HG03175 (cell line): ENCODE results near the gene CEP68.
A peak's percentile ranks its signal among the peaks of the same experiment; 100 is the strongest.
"Not testable (repeated sequence)": the region's sequence is repeated elsewhere in the genome, so short reads cannot be mapped to it uniquely, and the experiment has no call there.

ENCODE experiments used
- ATAC-seq: cut with Tn5 transposase; IDR thresholded peaks from one replicate; pipeline ENCODE4 v1.9.1; 2021; ENCODE audit warnings: mild to moderate bottlenecking, moderate library complexity; ENCODE audit not compliant: unreplicated experiment

Gene CEP68

DNA sequence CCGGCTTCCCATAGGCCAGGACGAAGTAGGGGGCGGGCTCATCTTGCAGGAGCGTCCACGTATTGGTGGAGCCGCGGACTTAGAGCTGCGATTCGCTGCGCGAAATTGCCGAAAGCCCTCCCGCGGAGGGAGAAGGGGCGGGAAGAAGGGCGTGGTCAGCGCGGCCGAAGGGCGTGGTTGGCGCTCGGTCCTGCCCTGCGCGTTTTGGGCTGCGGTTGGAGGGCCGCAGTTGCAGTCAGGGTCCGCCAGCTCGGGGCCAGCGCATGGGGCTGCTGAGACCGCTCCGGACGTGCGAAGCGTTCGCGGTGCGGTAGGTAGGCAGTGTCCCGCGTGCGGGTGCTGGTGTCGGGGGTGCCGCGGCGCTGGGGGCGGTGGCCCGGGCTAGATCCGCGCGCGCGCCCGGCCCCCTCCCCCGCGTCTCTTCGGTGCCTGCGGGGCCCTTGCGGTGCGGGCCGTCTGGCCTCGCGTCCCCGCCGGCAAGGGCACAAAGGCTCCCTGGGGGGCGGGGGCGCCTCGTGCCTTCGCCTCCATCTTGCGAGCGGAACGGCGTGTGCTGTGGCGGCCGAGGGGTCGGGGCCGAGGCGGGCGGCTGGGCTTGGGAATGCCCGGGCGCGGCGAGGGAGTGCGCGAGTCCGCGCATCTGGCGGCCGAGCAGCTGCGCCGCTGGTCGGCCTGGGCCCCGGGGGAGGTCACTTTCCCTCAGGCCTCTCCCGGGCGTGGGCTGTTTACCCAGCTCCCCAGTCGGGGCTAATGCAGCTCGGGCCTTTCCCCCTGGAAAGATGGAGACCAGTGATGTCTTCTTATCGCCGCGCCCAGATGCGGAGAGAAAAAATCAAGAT, at the start of gene CEP68:
Gene CEP68 (plus strand): TSS at position 202 of the 839 bp plus-strand sequence. CDS start 13,029 bp downstream, outside the sequence.
- peak; percentile 89 for ATAC-seq

GRCh38 chr2:65013776-65014175, 42.4 kb upstream of the CEP68 start:
- ATAC-seq = no peak

DNA sequence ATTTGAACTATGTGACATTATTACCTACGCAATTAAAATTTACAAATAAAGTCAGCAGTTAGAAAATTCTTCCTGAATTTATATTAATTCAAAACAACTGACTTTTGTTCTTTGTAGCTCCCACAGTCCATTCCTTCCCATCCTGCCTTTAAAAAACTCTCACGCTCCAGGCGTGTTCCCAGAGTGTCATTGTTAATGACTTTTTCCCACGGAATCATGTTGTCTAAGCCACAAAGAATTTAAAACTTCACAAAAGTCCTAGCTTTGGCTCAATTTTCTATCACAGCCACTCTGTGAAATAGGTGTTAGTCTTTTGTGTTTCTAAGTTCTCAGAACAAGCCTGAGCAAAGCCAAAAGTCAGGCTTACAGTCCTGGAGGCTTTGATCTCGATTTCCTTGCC, 40.5 kb upstream of the CEP68 start:
- ATAC-seq = no peak

GRCh38 chr2:65016789-65017188, 39.4 kb upstream of the CEP68 start:
- peak; percentile 59 for ATAC-seq

DNA sequence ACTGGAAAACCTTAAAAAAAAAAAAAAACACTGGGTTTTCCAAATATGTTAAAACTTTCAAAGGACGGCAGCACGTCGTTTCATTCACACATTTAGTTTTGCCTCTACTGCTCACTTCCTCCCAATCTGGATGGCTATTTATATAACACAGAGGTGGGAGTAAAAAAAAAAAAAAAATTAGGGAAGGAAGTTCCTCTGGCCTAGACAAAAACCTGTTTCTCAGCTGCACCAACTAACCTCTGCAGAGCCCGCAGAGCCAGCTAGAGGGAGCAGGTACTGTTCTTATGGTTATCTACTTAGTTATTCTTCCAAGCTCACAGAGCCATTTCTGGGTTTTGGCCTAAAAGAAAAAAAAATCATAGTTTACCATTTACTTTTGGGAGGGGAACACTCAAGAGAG, 38.9 kb upstream of the CEP68 start:
- ATAC-seq = no peak

GRCh38 chr2:65018141-65018582, 38.1 kb upstream of the CEP68 start:
- ATAC-seq = no peak

GRCh38 chr2:65019010-65019409, 37.2 kb upstream of the CEP68 start:
- ATAC-seq = no peak

- ATAC-seq = no peak
Observed at GRCh38 chr2:65019675-65020195, 36.5 kb upstream of the CEP68 start.

GRCh38 chr2:65020251-65020650, 36.0 kb upstream of the CEP68 start:
- not testable (repeated sequence) for ATAC-seq

- ATAC-seq = no peak
Observed at GRCh38 chr2:65020943-65021528, 35.2 kb upstream of the CEP68 start.

DNA sequence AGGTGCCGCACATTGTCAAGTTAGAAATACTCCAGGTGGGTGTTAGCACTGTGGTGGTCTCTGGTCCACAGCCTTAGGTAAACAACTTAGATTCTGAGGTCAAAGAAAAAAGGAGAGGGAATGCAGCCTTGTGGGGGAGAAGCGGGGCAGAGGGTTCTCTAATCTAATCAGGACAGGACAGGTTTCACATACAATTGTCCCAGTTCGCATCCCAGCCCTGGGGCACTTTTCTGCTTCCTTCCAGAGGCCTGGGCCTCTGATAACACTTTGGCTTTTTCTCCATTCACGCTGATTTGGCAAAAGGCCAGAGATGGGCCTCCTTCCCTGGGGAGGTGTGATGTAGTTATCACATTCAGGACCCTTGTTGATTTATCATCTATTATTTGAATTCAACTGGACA, 34.5 kb upstream of the CEP68 start:
- no peak for ATAC-seq

GRCh38 chr2:65022189-65022588, 34.0 kb upstream of the CEP68 start:
- ATAC-seq = no peak

GRCh38 chr2:65023742-65024141, 32.5 kb upstream of the CEP68 start:
- ATAC-seq = no peak

GRCh38 chr2:65024149-65024829, 31.9 kb upstream of the CEP68 start:
- no peak for ATAC-seq

DNA sequence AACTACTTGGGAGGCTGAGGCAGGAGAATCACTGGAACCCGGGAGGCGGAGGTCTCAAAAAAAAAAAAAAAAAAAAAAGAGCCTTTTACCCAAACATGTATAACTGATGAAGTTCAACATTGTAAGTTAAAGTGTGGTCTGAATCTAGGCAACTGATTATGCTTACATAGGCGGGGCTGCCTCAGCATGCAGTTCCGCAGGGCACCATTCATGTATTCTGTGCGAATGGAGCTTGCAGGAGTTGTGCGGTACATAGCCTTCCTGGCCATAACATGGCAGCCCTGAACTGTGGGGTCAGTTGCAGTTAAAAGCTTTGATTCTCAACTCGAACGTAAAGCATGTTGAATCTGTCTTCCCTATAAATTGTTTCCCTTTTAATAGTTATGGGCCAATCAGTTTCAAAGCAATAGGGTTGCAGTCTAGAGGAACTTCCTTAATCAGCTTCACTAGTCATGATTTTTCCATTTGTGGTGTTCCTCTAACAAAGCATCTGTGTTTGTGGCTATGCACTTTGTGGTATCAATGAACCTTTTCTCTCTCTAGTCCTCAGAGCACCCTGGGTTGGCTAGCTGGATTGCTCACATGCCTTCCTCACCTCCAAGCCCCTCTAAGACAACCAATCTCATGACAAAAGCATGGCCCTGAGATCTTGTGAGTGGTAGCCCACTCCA, 30.6 kb upstream of the CEP68 start:
- no peak for ATAC-seq

- ATAC-seq = no peak
Observed at GRCh38 chr2:65026154-65026553, 30.1 kb upstream of the CEP68 start.

- no peak for ATAC-seq
Observed at GRCh38 chr2:65026704-65027464, 29.3 kb upstream of the CEP68 start.

- ATAC-seq = no peak
Observed at GRCh38 chr2:65027616-65028244, 28.5 kb upstream of the CEP68 start.

DNA sequence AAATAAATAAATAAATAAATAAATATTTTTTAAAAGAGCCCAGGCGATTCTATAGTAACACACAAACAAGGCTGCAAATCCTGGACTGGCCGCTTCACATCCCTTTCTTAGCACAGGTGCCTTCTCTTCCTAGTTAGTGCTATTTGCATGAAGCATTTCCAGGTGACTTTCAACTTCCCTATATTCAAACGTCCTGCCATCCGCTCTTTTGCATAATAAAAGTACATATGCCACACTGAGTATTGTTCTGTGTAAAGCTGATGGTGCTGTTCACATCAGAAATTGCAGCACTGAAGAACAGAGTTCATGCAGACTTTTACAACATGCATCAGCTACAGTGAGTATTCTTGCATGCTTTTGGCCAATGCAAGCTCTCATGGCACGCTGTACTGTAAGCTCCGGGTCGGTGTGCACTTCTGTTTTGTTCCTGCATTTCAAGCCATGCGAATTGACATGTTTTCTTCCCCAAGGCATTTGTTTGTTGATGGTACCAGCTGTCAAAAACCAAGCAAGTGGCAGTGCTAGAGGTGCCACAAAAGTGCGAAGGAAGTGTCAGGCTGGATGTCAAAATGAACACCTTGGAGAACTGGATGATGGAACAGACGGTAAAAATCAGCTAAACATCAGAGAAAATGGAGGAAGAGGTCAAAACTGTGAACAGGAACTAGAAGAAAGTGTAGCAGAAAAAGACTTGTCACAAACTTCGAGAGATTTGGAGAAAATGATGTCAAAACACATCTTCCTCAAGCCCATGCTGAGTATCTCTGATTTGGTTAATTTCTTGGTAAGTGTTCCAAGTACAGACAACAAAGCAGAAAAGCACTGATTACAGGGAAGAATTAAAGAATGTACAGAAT, 25.5 kb upstream of the CEP68 start:
- ATAC-seq = no peak
